HAP-1 (cell line): ENCODE data around the gene AIF1.

Experiments
- DNase-seq, 2 experiments: peaks; one replicate each; pipeline ENCODE4 v3.0.0-alpha.2; 2016 to 2020; ENCODE audit warnings: low spot score in 2 of 2
- H3K27me3 ChIP-seq: fragments of 250-450 bp; sonication (Bioruptor Pico); 2 replicates; pipeline ENCODE4 v1.5.1; 2020; ENCODE audit warnings: low read depth, mild to moderate bottlenecking, moderate library complexity
- H3K36me3 ChIP-seq: fragments of 250-450 bp; sonication (Bioruptor Pico); replicated peaks from 2 replicates; pipeline ENCODE4 v1.5.1; 2020; ENCODE audit warnings: mild to moderate bottlenecking
- H3K4me1 ChIP-seq: fragments of 250-450 bp; sonication (Bioruptor Pico); 2 replicates; pipeline ENCODE4 v1.5.1; 2020; ENCODE audit warnings: mild to moderate bottlenecking
- H3K4me3 ChIP-seq: fragments of 250-450 bp; sonication (Bioruptor Pico); 2 replicates; pipeline ENCODE4 v1.5.1; 2020; ENCODE audit warnings: mild to moderate bottlenecking, moderate library complexity
- H3K9me3 ChIP-seq: fragments of 250-450 bp; sonication (Bioruptor Pico); 2 replicates; pipeline ENCODE4 v1.5.1; 2020; ENCODE audit warnings: mild to moderate bottlenecking, moderate library complexity
- in situ Hi-C: fragments of 300-500 bp; cut with MboI; formaldehyde crosslinking; loops from 3 replicates; pipeline ENCODE4 v1.14.3; 2020; ENCODE audit warnings: low sequenced_read_pairs, inconsistent platforms, mixed read lengths

AIF1 gene

GRCh38 chr6:31614684-31615578 is at the start of gene AIF1:
Gene AIF1 (plus strand): TSS chr6:31615234. CDS start chr6:31615330, 96 bp downstream.
- in situ Hi-C loops: no loop called here
- H3K9me3 ChIP-seq: no peaks in the 10 kb centered on the region
- peaks cover 12% of the 10 kb centered on the region for H3K4me1 ChIP-seq
- no peak for DNase-seq
- H3K36me3 ChIP-seq: no peaks in the 10 kb centered on the region; the same call in 1 of the 2 replicates
- no peak within 1 kb of the TSS for H3K4me3 ChIP-seq
- no peaks in the 10 kb centered on the region for H3K27me3 ChIP-seq

GRCh38 chr6:31567531-31568370 is 47.3 kb upstream of the AIF1 start:
- H3K27me3 ChIP-seq: no peaks in the 10 kb centered on the region
- in situ Hi-C loops: no loop called here
- H3K9me3 ChIP-seq: no peaks in the 10 kb centered on the region
- no peak for DNase-seq
- no peaks in the 10 kb centered on the region for H3K4me1 ChIP-seq
- no peak overlapping the region for H3K4me3 ChIP-seq
- no peaks in the 10 kb centered on the region for H3K36me3 ChIP-seq

GRCh38 chr6:31568537-31568961 is 46.5 kb upstream of the AIF1 start:
- no peak for DNase-seq
- Histone ChIP-seq H3K4me1 (no peaks in the 10 kb centered on the region), H3K4me3 (no peak overlapping the region), H3K36me3 (no peaks in the 10 kb centered on the region), H3K27me3 (no peaks in the 10 kb centered on the region), H3K9me3 (no peaks in the 10 kb centered on the region)
- in situ Hi-C loops: no loop called here

- Histone ChIP-seq H3K9me3 (no peaks in the 10 kb centered on the region), H3K36me3 (no peaks in the 10 kb centered on the region), H3K4me1 (no peaks in the 10 kb centered on the region), H3K4me3 (no peak overlapping the region), H3K27me3 (0 out of 2 replicates have a peak, but pooled peaks cover under 1% of the 10 kb centered on the region)
- no peak for DNase-seq
- in situ Hi-C loops: no loop called here
Observed at GRCh38 chr6:31569861-31570536, 45.0 kb upstream of the AIF1 start.

- Histone ChIP-seq H3K4me1 (no peaks in the 10 kb centered on the region), H3K27me3 (0 out of 2 replicates have a peak, but pooled peaks cover 3% of the 10 kb centered on the region), H3K9me3 (no peaks in the 10 kb centered on the region), H3K4me3 (no peak within 1 kb of the TSS), H3K36me3 (no peaks in the 10 kb centered on the region)
- no peak for DNase-seq
- in situ Hi-C loops: no loop called here
Observed at GRCh38 chr6:31572041-31572911, 42.8 kb upstream of the AIF1 start, which contains the start of gene LTA. Gene LTA (plus strand): TSS chr6:31572289. CDS start chr6:31572743, 454 bp downstream.

- 0 out of 2 replicates have a peak, but pooled peaks cover 3% of the 10 kb centered on the region for H3K27me3 ChIP-seq
- H3K9me3 ChIP-seq: no peaks in the 10 kb centered on the region
- in situ Hi-C loops: no loop called here
- H3K36me3 ChIP-seq: no peaks in the 10 kb centered on the region
- no peak for DNase-seq
- H3K4me3 ChIP-seq: no peak overlapping the region
- H3K4me1 ChIP-seq: no peaks in the 10 kb centered on the region
Observed at GRCh38 chr6:31573239-31574105, 41.6 kb upstream of the AIF1 start.

GRCh38 chr6:31574106-31575061 is 40.6 kb upstream of the AIF1 start:
- H3K4me1 ChIP-seq: no peaks in the 10 kb centered on the region
- no peak for DNase-seq
- in situ Hi-C loops: no loop called here
- no peak overlapping the region for H3K4me3 ChIP-seq
- H3K9me3 ChIP-seq: no peaks in the 10 kb centered on the region
- H3K36me3 ChIP-seq: no peaks in the 10 kb centered on the region
- 0 out of 2 replicates have a peak, but pooled peaks cover 3% of the 10 kb centered on the region for H3K27me3 ChIP-seq

GRCh38 chr6:31575335-31575901 is 39.6 kb upstream of the AIF1 start, which contains the start of gene TNF:
Gene TNF (plus strand): TSS chr6:31575565. CDS start chr6:31575742, 177 bp downstream.
- Histone ChIP-seq H3K36me3 (no peaks in the 10 kb centered on the region), H3K4me1 (no peaks in the 10 kb centered on the region), H3K27me3 (0 out of 2 replicates have a peak, but pooled peaks cover 3% of the 10 kb centered on the region), H3K4me3 (no peak within 1 kb of the TSS), H3K9me3 (no peaks in the 10 kb centered on the region)
- in situ Hi-C loops: no loop called here
- no peak for DNase-seq

GRCh38 chr6:31575952-31576685 is 38.9 kb upstream of the AIF1 start:
- no peak for DNase-seq
- in situ Hi-C loops: no loop called here
- H3K36me3 ChIP-seq: no peaks in the 10 kb centered on the region
- H3K4me3 ChIP-seq: no peak overlapping the region
- H3K9me3 ChIP-seq: no peaks in the 10 kb centered on the region
- peaks cover under 1% of the 10 kb centered on the region; the same call in 1 of the 2 replicates for H3K4me1 ChIP-seq
- 0 out of 2 replicates have a peak, but pooled peaks cover 3% of the 10 kb centered on the region for H3K27me3 ChIP-seq

GRCh38 chr6:31576897-31577578 is 38.0 kb upstream of the AIF1 start:
- Histone ChIP-seq H3K36me3 (no peaks in the 10 kb centered on the region), H3K4me3 (no peak overlapping the region), H3K9me3 (no peaks in the 10 kb centered on the region), H3K4me1 (peaks cover 9% of the 10 kb centered on the region), H3K27me3 (0 out of 2 replicates have a peak, but pooled peaks cover 3% of the 10 kb centered on the region)
- DNase-seq: no peak
- in situ Hi-C loops: no loop called here
